Cortex of kidney (tissue), 1 donor: ENCODE results near the gene INO80E.
"Not testable (repeated sequence)": the region's sequence is repeated elsewhere in the genome, so short reads cannot be mapped to it uniquely, and the experiment has no call there.

ENCODE experiments used
- DNase-seq: peaks from one replicate; lab custom pipeline; 2025; lab: John Stamatoyannopoulos, UW

The INO80E gene

GRCh38 chr16:30032083-30032819 lies 36.2 kb downstream of the INO80E start:
- DNase-seq: no peak

- no peak for DNase-seq
These were observed 37.2 kb downstream of the INO80E start for GRCh38 chr16:30033270-30033669.

DNA sequence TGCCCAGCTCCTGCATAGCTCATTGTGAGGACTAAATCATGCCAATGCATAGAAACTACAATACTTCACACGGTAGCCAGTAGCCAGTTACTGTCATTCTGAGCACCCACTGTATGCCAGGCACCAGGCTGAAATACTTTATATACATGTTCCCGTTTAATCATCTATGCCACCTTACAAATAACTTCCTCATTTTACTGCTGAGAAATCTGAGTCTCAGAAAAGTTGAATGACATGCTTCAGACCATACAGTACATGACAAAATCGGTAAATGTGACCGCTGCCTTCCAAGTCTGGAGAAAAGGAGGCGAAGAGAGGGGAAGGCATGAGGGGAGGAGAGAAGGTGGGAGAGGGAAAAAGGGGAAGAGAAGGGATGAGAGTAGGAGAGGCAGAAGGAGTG lies 44.2 kb downstream of the INO80E start:
- no peak for DNase-seq

- not testable (repeated sequence) for DNase-seq
These were observed 44.6 kb downstream of the INO80E start for GRCh38 chr16:30040690-30041089.

- no peak for DNase-seq
These were observed 45.8 kb downstream of the INO80E start for GRCh38 chr16:30041841-30042240.

GRCh38 chr16:30046178-30046577 lies 50.1 kb downstream of the INO80E start:
- no peak for DNase-seq

- no peak for DNase-seq
These were observed 50.5 kb downstream of the INO80E start for GRCh38 chr16:30046588-30046987.

DNA sequence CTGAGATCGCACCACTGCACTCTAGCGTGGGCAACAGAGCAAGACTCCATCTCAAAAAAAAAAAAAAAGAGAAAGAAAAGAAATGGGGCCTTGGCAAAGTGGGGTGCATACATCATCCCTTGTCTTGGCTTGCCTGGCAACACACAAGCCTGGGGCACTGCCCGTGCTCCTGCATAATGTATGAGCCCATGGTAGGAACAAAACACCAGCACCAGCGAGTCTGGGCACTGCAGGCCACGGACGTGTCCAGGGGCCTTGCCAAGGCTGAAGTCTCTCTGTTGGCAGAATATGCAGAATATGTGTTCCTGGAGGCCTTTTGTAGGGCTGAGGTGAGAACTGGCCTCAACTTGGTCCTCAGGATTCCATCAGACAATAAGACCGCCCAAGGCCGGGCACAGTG lies 53.8 kb downstream of the INO80E start:
- no peak for DNase-seq

- DNase-seq: no peak
These were observed 55.5 kb downstream of the INO80E start for GRCh38 chr16:30051518-30051917.

- DNase-seq: no peak
These were observed 56.8 kb downstream of the INO80E start for GRCh38 chr16:30052671-30053372.

DNA sequence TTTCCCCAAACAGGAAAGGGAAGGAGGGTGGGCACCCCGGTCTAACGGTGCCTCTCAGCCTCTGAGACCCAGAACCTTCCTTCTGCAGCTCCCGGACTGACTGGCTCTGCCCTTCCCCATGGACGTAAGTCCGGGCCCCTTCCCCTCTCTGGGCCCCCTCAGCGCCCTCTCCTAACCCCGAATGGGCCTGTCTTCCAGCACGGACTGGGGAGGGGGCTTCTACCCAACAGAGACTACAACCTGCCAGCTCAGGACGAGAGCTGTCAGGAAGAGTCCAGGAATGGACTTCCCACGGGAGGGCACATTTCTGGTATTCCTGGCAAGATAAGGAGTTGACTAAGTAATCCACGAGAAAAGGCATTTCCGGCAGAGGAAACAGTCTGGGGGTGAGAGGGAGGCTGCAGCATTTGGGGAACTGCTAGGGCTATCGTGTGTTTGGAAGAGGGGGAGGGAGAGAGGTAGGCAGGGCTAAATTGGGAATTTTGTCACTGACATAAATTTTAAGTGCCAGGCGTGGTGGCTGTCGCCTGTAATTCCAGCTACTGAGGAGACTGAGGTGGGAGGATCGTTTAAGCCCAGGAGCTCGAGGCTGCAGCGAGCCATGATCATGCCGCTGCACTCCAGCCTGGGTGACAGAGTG lies 57.5 kb downstream of the INO80E start:
- DNase-seq: no peak

DNA sequence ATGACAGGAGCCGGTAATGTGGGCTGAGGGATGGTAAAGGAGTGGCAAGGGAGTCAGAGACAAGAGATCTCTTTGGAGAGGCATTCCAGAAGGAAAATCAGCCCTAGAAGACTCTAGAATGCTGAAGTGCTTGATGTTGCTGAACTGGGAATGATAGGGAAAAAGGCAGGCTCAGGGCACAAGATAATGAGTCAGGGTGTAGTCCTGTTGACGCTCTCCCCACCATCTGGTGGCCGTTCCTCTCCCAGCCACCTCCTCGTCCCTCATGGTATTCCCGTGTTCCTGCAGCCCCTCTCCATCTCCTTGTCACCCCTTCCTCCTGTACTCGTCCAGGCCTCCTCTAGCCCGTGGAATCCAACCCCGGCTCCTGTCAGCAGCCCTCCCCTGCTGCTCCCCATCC lies 58.4 kb downstream of the INO80E start:
- DNase-seq: no peak

GRCh38 chr16:30054959-30055553 lies 59.0 kb downstream of the INO80E start:
- DNase-seq: no peak
